Erythroblast (primary cell): ENCODE data around the gene ANKFN1.

Experiments
- GATA1 ChIP-seq: IDR thresholded peaks from 2 replicates; pipeline ENCODE4 v1.6.1; 2011; ENCODE audit warnings: low read depth, mild to moderate bottlenecking, control low read depth, low read length, moderate library complexity
- POLR2A ChIP-seq: IDR thresholded peaks from 2 replicates; pipeline ENCODE4 v1.6.1; 2011; ENCODE audit warnings: mild to moderate bottlenecking, low read length

DNA sequence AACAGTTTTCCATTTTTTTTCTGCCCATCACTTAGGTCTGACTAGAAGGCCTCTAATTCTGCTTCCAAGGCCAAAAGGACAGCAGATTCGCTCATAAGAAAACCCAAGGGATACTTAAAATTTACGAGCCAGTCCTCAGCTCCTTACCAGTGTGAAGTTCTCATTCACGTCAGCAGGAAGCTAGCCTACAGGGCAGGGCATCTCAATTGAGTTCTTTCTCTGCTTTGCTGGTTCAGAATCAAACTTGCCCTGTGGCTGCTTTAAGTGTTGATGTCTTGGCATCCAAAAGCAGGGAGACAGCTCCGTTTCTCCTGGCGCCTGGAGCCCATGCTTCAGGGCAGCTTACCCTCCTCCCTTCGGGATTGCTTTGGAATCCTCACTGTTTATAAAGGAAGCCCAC lies 136.0 kb downstream of the ANKFN1 start:
- TF ChIP-seq POLR2A (no peak), GATA1 (no peak)
